Activated naive CD8-positive, alpha-beta T cell treated with anti-CD3 and anti-CD28 coated beads, Interleukin-2, amount 50 U/mL, for 16 hours (primary cell): ENCODE data around the gene INHBB.

Experiments used
- DNase-seq: peaks from one replicate; pipeline ENCODE4 v3.0.0-alpha.2; 2020; ENCODE audit warnings: low read depth, low spot score

Gene INHBB

DNA sequence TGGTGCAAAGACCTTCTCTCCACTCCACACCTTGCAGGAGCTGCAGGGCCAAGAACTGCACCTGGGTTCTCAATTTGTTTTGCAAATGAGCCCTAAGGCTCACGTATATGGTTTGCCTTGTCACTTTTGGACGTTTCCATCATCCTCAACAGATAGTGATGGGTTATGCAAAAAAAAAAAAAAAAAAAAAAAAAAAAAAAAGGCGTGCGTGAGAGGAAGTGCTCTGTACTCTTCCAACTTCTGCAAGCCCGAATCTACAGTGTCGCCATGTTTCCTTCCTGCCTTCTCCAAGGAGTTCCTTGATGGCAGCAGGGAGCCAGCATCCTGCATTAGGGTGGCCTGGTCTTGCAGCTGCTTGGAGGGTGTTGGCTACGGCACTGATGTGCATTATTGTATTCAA is 4.0 kb upstream of the INHBB start:
- DNase-seq, result no peak

DNA sequence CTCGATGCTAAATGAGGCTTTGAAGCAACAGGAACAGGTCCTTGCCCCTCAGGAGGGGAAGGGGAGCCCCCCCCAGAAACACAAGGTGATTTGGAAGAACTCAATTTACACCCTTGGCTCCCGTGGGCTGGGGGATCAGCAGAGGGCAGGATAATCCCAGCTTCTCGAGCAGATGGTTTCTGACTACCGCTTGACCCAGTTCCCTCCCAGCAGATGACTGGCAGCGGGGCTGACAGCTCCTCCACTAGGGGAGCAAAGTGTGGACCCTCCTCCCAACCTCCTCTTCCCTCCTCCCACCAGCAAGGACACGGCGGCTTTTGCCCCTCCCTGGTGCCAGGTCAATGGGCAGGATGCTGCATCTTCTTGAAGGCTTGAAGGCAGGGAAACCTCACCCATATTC is 3.5 kb upstream of the INHBB start:
- no peak for DNase-seq

DNA sequence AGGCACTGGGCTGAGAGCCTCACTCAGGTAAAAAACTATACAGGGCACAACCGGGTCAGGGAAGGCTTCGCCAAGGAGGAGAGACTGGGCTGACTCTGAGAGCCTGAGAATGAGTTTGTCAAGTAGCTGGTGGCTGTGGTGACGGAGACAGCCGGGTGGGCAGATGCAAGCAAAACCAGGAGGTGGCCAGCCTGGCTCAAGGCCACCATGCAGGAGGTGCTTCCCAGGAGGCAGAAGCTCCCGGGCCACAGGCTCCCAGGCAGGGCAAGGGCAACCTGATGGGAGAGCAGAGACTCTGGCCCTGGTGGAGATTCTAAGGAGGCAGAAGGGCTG is 2.9 kb upstream of the INHBB start:
- no peak for DNase-seq

DNA sequence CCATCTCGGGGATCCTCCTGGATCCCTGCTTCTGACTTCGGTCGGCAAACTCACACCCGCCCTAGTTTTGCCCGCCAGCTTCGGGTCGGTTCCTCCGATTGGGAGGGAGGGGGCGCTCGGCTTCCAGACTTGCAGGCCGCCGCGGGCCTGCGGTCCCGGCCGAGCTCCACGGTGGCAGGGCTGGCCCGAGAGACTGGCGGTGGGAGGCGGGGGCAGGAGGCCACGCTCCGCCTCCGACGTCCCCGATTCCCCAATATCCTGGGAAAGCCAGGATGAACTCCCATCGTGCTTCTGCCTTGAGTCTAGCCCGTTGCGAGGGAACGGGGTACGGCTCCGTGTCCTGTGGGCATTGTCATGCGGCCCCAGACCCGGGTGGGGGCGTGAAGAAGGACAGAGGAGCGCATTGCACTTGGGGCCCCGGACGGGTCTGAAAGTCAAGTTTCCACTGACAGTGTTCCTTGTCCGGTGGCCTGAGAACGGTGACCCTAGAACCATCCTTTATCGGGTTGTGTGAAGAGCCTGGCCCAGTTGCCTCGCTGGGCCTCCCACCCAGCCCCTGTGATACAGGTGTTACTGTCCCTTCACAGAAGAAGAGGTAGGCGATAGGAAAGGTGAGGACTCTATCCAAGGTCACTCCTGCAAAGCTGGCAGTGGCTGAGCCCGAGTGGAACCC is 2.4 kb upstream of the INHBB start:
- DNase-seq, result peak; percentile 15

DNA sequence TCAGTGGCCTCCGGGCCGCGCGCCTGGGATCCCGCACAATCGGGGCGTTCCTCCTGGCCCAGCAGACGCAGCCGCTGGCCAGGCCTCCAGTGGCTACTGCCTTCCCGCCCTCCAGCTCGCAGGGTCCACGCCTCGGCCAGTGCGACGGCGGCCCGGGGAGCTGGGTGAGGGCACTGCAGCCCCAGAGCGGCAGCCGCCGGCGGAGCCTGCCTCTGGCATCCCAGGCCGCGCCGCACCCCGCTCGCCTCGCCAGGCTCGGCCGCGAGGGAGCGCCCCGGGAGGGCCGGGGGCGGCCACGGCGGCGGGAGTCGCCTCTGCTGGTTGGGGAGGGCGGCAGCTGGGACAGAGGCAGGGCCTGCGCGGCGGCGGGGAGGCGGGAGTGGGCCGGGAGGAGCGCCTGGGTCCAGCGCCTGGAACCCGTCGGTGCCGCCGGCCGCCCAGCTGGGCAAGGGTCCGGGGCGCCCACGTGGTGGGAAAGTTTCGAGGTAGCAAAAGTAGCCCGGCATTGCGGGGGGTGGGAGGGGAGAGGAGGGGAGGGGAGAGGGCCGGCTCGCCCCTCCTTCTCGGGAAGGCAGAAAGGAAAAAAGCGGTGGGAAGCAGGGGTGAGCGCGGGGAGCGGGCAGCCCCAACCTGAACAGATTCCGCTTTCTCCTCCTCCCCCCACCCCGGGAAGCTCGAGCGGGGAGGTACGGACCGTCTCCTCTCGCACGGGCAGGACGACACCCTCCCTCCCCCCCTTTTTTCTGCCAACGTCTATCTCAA is 1.5 kb upstream of the INHBB start:
- no peak for DNase-seq

DNA sequence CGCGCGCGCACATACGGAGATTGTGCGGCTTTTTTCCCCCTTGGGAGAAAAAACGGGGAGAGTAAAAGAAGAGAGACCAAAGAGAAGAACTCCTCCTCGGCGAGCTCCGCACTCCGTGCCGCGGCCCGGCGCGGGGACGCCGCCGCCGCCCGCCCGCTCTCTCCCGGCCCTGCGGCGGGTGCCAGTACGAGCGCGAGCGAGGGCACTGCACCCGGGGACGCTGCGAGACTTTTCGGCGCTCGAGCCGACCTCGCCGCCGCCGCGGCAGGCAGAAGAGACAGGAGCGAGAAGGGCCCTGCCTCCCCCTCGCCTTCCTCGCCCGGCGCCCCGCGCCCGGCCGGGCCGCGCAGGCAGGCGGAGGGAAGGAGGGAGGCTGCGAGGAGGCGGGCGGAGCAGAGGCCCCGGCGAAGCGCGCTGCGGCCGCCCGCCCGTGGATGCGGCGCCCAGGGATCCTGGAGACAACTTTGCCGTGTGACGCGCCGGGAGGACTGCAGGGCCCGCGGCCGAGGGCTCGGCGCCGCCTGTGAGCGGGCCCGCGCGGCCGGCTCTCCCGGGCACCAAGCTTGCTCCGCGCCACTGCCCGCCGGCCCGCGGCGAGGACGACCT is 857 bp upstream of the INHBB start:
- DNase-seq, result no peak

DNA sequence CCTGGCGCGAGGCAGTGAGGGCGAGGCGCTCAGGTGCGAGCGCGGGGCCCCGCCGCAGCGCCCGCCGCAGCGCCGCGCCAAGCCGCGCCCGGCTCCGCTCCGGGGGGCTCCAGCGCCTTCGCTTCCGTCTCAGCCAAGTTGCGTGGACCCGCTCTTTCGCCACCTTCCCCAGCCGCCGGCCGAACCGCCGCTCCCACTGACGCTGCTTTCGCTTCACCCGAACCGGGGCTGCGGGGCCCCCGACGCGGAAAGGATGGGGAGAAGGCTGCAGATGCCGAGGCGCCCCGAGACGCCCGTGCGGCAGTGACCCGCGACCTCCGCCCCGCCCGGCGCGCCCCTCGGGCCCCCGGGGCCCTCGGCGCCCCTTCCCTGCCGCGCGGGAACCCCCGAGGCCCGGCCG is 328 bp upstream of the INHBB start:
- no peak for DNase-seq

DNA sequence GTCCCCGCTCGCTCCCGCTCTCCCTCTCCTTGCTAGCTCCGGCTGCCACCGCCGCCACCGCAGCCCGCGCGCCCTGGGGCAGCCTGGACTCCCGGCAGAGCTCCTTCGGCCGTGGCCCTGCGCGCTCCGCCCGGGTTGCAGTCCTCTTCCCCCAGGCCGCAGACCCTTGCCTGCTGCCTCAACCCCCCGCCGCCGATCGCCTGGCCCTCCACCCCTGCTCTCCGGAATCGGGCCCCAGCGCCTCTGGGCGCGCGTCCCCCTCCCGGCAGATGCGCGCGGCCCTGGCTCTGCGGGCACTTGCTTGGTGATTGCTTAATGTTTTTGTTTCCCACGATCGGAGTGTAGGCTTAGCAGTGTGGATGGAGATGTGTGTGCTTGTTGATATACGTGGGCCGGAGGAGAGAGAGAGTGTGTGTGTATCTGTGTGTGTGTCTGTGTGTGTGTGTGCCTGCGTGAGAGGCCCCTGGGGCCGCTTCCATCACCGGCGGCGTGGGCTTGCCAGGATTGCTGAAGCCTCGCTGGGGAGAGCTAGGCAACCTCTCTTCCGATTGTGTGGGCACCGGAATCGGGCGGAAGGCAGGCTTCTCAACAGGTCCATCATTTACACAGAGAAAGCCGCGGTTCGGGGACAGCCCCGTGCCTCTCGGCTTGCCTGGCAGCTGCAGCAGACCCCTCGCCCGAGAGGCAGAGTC is 877 bp downstream of the INHBB start:
- no peak for DNase-seq

DNA sequence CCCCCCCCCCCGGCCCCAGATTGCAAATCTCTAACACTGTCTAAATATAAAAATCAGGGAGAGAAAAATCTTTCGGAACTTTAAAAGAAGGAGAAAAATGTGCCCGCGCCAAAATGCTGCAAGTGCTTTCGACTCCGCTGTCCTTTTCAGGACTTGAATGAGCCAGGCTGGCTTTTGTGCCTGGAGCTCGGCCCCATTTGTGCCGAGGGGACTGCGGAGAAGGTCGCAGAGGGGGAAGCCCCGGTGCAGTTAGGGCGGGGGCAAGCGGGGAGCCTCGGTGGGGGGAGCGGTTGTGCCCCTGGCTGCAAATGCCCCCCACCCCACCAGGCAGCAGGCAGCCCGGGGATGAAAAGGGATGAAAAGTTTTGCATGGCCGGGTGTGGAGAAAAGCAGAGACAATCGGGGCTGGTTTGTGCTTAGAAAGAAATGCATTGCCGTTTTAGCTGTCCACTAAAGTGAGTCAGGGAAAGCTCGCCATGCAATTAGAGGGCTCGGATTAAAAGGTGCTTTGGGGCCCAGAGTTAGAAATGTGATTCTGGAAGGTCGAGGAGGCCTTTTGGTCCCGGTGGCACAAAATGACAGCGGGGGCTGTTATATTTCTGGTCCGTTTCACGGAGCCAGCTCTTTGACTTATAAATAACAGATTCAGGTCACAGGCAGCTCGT is 1.6 kb downstream of the INHBB start:
- no peak for DNase-seq

DNA sequence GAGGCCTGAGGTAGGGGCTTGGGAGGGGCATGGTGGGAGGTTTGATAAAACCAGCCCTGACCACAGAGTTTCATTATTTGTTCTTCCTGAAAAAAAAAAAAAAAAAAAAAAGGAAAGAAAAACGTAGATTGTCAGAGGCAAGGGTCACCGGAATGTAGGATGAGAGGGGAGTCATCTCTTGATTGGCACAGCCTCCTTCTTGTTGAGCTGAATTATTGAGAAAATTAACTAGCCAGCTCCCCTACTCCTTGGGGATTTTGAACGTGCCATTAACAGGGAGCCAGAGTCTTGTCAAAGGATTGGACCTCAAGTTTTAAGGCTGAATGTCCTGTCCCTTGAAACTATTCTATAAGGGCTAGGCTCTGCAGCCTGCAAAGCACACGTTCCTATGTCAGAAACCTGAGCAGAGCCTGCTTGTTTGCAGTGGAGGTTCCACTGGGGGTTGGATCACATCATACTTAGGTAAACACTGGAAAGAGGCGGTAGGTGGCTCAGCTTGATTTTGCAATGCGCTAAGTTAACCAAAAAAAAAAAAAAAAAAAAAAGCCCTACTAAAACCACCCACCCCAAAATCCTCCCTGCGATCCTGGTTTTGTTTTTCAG is 2.3 kb downstream of the INHBB start:
- DNase-seq, result no peak

DNA sequence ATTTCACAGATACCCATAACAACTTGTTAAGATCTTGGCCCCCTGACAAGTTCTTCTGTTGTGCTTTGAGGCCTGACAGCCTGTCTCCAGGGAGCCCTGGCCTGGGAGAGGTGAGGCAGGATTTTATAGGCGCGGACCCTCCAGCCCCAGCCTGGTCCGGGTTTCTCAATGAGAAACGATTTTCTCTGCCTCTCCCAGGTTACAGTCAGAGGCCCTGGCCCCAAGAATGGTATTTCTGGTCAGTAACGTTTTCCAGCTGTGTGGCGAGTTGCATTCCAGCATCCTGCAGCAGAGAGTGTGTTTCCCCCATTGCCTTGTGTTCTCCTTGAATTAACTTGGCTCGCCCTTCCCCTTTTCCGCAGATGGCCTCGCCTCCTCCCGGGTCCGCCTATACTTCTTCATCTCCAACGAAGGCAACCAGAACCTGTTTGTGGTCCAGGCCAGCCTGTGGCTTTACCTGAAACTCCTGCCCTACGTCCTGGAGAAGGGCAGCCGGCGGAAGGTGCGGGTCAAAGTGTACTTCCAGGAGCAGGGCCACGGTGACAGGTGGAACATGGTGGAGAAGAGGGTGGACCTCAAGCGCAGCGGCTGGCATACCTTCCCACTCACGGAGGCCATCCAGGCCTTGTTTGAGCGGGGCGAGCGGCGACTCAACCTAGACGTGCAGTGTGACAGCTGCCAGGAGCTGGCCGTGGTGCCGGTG is 3.0 kb downstream of the INHBB start:
- no peak for DNase-seq

DNA sequence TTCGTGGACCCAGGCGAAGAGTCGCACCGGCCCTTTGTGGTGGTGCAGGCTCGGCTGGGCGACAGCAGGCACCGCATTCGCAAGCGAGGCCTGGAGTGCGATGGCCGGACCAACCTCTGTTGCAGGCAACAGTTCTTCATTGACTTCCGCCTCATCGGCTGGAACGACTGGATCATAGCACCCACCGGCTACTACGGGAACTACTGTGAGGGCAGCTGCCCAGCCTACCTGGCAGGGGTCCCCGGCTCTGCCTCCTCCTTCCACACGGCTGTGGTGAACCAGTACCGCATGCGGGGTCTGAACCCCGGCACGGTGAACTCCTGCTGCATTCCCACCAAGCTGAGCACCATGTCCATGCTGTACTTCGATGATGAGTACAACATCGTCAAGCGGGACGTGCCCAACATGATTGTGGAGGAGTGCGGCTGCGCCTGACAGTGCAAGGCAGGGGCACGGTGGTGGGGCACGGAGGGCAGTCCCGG is 3.5 kb downstream of the INHBB start:
- DNase-seq, result no peak

DNA sequence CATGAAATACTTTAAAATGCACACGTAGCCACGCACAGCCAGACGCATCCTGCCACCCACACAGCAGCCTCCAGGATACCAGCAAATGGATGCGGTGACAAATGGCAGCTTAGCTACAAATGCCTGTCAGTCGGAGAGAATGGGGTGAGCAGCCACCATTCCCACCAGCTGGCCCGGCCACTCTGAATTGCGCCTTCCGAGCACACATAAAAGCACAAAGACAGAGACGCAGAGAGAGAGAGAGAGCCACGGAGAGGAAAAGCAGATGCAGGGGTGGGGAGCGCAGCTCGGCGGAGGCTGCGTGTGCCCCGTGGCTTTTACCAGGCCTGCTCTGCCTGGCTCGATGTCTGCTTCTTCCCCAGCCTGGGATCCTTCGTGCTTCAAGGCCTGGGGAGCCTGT is 4.1 kb downstream of the INHBB start:
- no peak for DNase-seq

DNA sequence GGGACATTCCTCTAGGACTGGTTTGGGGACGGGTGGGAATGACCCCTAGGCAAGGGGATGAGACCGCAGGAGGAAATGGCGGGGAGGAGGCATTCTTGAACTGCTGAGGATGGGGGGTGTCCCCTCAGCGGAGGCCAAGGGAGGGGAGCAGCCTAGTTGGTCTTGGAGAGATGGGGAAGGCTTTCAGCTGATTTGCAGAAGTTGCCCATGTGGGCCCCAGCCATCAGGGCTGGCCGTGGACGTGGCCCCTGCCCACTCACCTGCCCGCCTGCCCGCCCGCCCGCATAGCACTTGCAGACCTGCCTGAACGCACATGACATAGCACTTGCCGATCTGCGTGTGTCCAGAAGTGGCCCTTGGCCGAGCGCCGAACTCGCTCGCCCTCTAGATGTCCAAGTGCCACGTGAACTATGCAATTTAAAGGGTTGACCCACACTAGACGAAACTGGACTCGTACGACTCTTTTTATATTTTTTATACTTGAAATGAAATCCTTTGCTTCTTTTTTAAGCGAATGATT is 4.9 kb downstream of the INHBB start:
- DNase-seq, result no peak

DNA sequence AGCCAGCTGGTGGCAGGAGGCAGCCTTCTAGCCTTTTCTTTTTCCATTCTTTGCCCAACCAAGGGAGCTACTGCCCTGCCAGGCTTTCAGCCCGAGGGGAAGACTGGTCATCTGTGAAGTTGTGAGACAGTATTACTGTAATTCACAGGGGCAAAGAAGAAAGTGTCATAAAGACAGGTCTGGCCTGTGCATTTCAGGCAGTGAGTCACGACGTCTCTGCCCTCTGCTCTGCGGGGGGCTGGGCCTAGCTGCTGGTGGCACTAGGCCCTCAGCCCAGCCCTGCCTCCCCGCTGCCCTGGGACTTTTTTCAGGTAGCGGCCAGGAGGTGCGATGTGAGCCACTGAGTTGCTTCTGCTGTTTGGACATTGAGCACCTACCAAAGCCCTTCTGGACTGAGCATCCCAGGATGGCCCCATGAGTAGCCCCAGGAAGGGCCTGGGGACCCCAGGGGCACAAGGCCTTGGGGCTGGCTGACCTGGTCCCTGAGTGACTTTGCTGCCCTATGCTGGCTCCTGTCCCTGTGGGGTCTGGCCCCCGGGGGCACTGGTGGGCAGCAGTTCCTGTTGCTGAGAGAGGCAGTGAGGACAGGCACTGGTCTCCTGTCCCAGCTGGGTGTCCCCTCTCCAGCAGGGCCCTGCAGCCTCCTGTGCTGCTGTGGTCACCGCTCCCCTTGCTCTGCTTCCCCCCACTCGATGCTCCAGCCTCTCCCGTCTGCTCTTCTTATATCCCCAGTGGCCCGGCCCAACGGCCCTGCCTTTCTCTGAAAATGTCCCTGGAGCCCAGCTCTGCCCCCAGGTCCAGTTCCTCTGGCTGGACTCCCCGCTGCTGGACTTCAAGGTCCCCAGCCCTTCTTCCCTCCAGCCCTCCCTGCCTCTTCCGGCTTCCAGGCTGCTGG is 7.0 kb downstream of the INHBB start:
- no peak for DNase-seq

DNA sequence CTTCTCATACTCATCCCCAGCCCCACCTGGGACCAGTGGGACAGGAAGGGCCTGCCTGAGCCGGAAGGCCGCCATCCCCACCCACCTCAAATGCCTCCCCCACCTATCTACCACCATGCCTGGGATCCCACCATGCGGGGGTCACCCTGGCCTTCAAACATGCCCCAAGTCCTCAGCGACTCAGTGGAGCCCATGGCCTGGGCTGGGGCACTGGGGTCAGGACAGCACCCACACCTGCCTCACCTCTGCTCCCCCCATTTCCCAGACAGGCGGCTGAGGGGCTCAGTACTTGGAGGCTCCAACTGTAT is 7.6 kb downstream of the INHBB start:
- DNase-seq, result no peak

DNA sequence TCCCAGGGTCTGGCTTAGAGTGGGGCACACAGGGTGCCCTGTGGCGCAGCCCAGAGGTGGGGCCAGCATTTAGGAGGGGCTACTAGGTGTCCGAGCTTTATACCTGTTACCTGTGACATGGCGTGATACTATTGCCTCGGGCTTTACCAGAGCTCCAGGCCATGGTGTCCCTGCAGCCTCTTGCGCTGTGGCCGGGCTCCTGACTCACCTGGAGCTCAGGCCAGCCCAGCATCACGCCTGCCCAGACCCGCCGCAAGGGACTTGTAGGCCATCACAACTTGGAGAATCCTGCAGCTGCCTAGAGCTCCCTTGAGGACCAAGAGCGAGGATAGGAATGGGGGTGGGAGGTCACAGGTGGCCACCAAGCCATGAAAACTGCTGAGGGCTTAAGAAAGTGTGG is 8.0 kb downstream of the INHBB start:
- DNase-seq, result no peak

DNA sequence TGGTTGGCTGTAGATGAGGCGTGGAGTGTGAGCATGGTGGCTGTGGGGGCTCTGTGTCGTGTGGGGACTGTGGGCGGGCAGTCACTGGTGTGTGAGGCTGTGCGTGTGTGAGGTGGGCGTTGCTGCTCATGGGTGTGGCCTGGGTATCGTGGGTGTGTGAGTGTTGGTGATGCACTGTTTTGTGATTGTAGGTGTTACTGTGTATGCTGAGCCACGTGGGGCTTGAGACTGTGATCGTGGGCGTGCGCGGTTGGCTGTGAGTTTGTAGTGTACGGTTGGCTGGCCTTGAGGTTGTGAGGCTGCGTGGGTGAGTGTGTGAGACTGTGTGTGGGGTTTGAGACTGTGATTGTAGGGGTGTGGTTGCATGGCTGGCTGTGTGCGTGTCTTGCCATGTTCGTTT is 8.5 kb downstream of the INHBB start:
- DNase-seq, result no peak

DNA sequence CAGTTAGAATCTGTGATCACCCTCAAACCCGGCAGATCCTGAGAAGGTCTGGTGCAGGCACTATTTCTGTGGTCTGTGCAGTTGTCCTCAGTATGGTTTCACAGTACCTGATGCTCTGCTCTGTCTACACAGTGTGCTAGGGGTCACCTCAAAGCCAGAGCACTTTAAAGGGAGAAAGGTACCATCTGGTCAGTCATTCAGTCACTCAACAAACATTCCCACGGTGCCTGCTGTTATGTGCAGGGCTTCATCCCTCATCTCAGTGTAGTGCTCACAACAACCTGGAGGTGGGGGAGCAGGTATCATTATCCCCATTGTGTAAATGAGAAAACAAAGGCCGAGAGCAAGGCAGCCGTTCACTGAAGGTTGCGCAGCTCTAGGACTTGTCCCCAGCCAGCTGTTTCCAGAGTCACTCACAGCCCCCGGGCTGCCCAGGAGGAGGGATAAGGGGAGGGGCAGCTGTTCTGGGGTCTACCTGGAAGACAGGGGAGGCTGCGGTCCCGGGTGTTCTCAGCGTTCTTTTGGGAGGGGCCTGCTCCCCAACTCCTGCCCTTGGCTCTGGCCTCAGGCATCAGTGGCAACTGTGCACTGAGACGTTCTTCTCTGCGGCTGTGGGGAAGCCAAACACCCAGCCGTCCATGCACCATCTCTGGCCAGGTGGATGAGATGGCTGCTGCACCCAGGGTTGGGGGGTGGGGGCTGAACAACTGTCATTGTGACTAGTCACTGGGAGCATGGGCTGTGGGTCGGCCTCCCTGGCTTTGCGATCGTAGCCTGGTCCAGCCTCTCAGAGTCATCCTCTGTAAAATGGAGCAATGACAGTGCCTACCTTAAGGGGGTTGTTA is 9.2 kb downstream of the INHBB start:
- no peak for DNase-seq
